Ectodermal cell (in vitro differentiated cells): ENCODE results near the gene NHSL2.
A peak's percentile ranks its signal among the peaks of the same experiment; 100 is the strongest.
"Not testable (repeated sequence)": the region's sequence is repeated elsewhere in the genome, so short reads cannot be mapped to it uniquely, and the experiment has no call there.

ENCODE experiments used
- H3K27ac ChIP-seq: 2 replicates; pipeline ENCODE4 v1.7.0; 2013; ENCODE audit warnings: mild to moderate bottlenecking, low read depth, low read length; ENCODE audit not compliant: insufficient read depth, poor library complexity, severe bottlenecking
- H3K27me3 ChIP-seq: 2 replicates; pipeline ENCODE4 v1.7.0; 2013; ENCODE audit warnings: mild to moderate bottlenecking, low read length; ENCODE audit not compliant: insufficient read depth, control insufficient read depth, poor library complexity, severe bottlenecking
- H3K36me3 ChIP-seq: one replicate; pipeline ENCODE4 v1.7.0; 2013; ENCODE audit warnings: low read length; ENCODE audit not compliant: control insufficient read depth, insufficient read depth
- H3K4me1 ChIP-seq: one replicate; pipeline ENCODE4 v1.7.0; 2013; ENCODE audit warnings: low read length; ENCODE audit not compliant: control insufficient read depth, insufficient read depth
- H3K4me3 ChIP-seq: 2 replicates; pipeline ENCODE4 v1.7.0; 2013; ENCODE audit warnings: low read depth, low read length, control low read depth; ENCODE audit not compliant: insufficient read depth
- H3K9me3 ChIP-seq: 2 replicates; pipeline ENCODE4 v1.7.0; 2013; ENCODE audit warnings: mild to moderate bottlenecking, low read length, moderate library complexity; ENCODE audit not compliant: control insufficient read depth
- WGBS, 2 experiments: methylation state at CpG; one replicate each; pipeline ENCODE4 v1.1.7; 2013; ENCODE audit warnings: missing lambda C conversion rate in 2 of 2; 5-methylcytosine and 5-hydroxymethylcytosine counted together

The NHSL2 gene

DNA sequence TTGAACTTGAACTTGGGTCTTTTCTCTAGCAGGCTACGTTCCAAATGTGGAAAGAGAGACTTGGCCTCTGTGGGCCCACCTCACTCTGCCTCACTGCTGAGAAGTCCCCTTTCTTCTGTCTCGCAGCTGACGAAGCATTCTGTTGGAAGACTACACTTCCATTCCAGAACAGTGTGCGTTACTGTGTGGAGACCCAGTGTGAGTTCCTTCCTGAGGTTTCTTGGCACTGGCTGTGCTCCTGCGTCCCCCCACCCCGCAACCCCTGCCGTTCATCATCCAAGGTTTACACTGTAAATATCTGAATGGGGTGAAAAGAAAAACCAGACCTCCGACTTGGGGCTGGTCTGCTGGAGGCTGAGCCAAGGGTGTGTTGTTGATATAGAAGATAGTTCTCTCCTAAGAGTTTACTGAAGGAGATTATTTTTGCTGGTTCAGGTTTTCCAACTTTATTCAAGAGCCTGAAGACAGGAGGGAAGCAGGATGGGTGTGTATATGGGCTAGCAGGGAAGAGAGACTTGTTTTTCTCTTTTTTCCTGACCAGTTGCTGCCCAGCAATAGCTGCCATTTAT is 34.7 kb downstream of the NHSL2 start:
- Histone ChIP-seq H3K27ac (no peak overlapping the region), H3K27me3 (no peaks in the 10 kb centered on the region), H3K4me3 (no peak overlapping the region), H3K4me1 (peaks cover 4% of the 10 kb centered on the region), H3K9me3 (no peaks in the 10 kb centered on the region), H3K36me3 (no peaks in the 10 kb centered on the region)
- 91 to 94% methylated on average over 8 of the region's 8 CpGs for WGBS, 2 experiments

DNA sequence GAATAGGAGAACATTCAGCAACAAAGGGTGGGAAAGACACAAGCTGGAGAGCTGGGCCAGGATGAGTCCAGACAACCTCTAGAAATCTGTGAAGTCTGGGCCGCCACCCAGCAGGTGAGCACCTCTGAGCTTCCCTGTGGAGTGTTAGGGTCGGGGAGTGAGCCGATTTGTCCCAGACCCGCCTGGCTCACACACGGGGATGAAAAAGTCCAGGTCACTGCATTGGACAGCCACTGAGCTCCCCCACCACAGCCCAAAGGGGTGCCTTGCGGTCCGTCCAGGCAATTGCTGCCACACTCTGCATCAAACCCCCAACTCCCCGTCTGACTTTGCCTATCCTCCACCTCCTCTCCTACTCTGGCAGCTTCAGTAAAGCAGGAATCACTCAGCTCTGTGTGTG is 38.7 kb downstream of the NHSL2 start:
- 81 to 82% methylated on average over 8 of the region's 8 CpGs for WGBS, 2 experiments
- H3K4me3 ChIP-seq: no peak overlapping the region
- H3K27me3 ChIP-seq: no peaks in the 10 kb centered on the region
- peaks cover 14% of the 10 kb centered on the region for H3K4me1 ChIP-seq
- H3K36me3 ChIP-seq: no peaks in the 10 kb centered on the region
- H3K9me3 ChIP-seq: no peaks in the 10 kb centered on the region
- no peak overlapping the region for H3K27ac ChIP-seq

GRCh38 chrX:71949844-71950445 is 39.3 kb downstream of the NHSL2 start:
- no peaks in the 10 kb centered on the region for H3K27me3 ChIP-seq
- no peaks in the 10 kb centered on the region for H3K36me3 ChIP-seq
- H3K4me3 ChIP-seq: no peak overlapping the region
- peaks cover 14% of the 10 kb centered on the region for H3K4me1 ChIP-seq
- no peaks in the 10 kb centered on the region for H3K9me3 ChIP-seq
- 77 to 81% methylated on average over 10 of the region's 10 CpGs for WGBS, 2 experiments
- no peak overlapping the region for H3K27ac ChIP-seq

- Histone ChIP-seq H3K36me3 (no peaks in the 10 kb centered on the region), H3K27ac (no peak overlapping the region), H3K4me3 (no peak overlapping the region), H3K9me3 (no peaks in the 10 kb centered on the region), H3K4me1 (peaks cover 14% of the 10 kb centered on the region), H3K27me3 (no peaks in the 10 kb centered on the region)
Measured at GRCh38 chrX:71953391-71953790, 42.7 kb downstream of the NHSL2 start.

- H3K36me3 ChIP-seq: no peaks in the 10 kb centered on the region
- 84 to 85% methylated on average over 2 of the region's 2 CpGs for WGBS, 2 experiments
- H3K27ac ChIP-seq: no peak overlapping the region
- H3K4me3 ChIP-seq: no peak overlapping the region
- H3K9me3 ChIP-seq: no peaks in the 10 kb centered on the region
- peaks cover 14% of the 10 kb centered on the region for H3K4me1 ChIP-seq
- no peaks in the 10 kb centered on the region for H3K27me3 ChIP-seq
Measured at GRCh38 chrX:71953946-71954345, 43.3 kb downstream of the NHSL2 start.

GRCh38 chrX:71954458-71954857 is 43.8 kb downstream of the NHSL2 start:
- Histone ChIP-seq H3K27ac (no peak overlapping the region), H3K9me3 (no peaks in the 10 kb centered on the region), H3K4me3 (no peak overlapping the region), H3K27me3 (no peaks in the 10 kb centered on the region), H3K4me1 (peaks cover 14% of the 10 kb centered on the region), H3K36me3 (no peaks in the 10 kb centered on the region)
- 36 to 61% methylated on average over 1 to 2 of the region's 2 CpGs for WGBS, 2 experiments

- no peaks in the 10 kb centered on the region for H3K27me3 ChIP-seq
- no peak overlapping the region for H3K4me3 ChIP-seq
- WGBS, 2 experiments: 85 to 86% methylated on average over 6 to 7 of the region's 7 CpGs
- H3K27ac ChIP-seq: no peak overlapping the region
- no peaks in the 10 kb centered on the region for H3K36me3 ChIP-seq
- H3K4me1 ChIP-seq: peaks cover 9% of the 10 kb centered on the region
- H3K9me3 ChIP-seq: no peaks in the 10 kb centered on the region
Measured at GRCh38 chrX:71955530-71956120, 45.0 kb downstream of the NHSL2 start.

DNA sequence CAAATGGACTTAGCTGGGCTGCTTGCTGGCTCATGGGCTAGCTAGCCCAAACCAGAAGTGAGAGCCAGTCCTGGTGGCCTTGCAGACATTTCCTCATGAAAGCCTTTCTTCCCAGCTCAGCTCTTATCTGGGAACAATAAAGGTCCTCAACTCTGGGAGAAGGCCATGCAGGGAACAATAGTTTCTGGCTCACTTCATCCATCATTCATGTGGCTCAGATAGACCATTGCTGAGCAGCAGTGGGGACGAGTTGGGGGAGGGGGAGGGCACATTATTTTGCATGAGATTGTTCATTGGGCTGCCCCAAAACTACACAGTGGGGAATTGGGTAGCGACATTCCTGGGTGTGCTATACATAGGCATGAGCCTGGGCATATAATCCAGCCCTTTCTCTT is 47.6 kb downstream of the NHSL2 start:
- Histone ChIP-seq H3K27ac (peak overlapping the region; percentile 97), H3K4me3 (no peak overlapping the region), H3K9me3 (no peaks in the 10 kb centered on the region), H3K36me3 (no peaks in the 10 kb centered on the region), H3K4me1 (peaks cover 5% of the 10 kb centered on the region), H3K27me3 (no peaks in the 10 kb centered on the region)
- 15% methylated on average over 2 of the region's 2 CpGs; no CpG with 5 or more reads in 1 of the 2 experiments for WGBS, 2 experiments

GRCh38 chrX:71964184-71964583 is 53.5 kb downstream of the NHSL2 start:
- not testable (repeated sequence) for H3K9me3 ChIP-seq, H3K4me3 ChIP-seq, H3K27me3 ChIP-seq, H3K27ac ChIP-seq, H3K36me3 ChIP-seq, H3K4me1 ChIP-seq

DNA sequence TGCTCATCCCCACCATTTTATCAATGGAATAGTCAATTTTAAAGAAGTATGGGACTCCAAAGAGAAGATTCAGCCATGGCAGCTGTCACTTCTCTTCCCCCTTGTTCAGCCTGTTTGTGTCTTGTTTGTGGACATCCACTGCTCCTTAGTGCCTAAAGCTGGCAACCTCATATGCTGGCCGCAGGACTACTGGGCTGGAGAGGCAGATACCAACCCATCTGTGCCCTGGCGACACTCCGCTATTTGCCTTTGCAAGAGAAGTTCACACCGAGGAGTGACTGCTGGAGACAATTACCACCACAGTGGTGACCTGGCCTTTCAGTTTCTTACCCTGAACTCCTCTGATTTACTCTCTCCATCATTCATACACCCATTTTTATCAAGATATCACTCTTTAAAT is 64.3 kb downstream of the NHSL2 start:
- Histone ChIP-seq H3K27ac (no peak overlapping the region), H3K36me3 (no peaks in the 10 kb centered on the region), H3K4me1 (no peaks in the 10 kb centered on the region), H3K9me3 (no peaks in the 10 kb centered on the region), H3K4me3 (no peak overlapping the region), H3K27me3 (no peaks in the 10 kb centered on the region)
- 85 to 91% methylated on average over 4 of the region's 4 CpGs for WGBS, 2 experiments
